NB4 (cell line): ENCODE measurements around the gene LRP1B.

Source experiments
- POLR2A ChIP-seq: IDR thresholded peaks from 2 replicates; pipeline ENCODE4 v1.6.1; 2011; ENCODE audit warnings: mild to moderate bottlenecking; ENCODE audit not compliant: insufficient read length; ENCODE audit errors: extremely low read depth
- TF ChIP-seq, protein P1 (sequence below): IDR thresholded peaks from one replicate; pipeline ENCODE4 v1.5.1; 2012; ENCODE audit warnings: low read depth, low read length
- TF ChIP-seq, protein P2 (sequence below): IDR thresholded peaks from 2 replicates; pipeline ENCODE4 v1.6.1; 2011; ENCODE audit warnings: low read depth, low read length

- TF ChIP-seq, protein P1, sequence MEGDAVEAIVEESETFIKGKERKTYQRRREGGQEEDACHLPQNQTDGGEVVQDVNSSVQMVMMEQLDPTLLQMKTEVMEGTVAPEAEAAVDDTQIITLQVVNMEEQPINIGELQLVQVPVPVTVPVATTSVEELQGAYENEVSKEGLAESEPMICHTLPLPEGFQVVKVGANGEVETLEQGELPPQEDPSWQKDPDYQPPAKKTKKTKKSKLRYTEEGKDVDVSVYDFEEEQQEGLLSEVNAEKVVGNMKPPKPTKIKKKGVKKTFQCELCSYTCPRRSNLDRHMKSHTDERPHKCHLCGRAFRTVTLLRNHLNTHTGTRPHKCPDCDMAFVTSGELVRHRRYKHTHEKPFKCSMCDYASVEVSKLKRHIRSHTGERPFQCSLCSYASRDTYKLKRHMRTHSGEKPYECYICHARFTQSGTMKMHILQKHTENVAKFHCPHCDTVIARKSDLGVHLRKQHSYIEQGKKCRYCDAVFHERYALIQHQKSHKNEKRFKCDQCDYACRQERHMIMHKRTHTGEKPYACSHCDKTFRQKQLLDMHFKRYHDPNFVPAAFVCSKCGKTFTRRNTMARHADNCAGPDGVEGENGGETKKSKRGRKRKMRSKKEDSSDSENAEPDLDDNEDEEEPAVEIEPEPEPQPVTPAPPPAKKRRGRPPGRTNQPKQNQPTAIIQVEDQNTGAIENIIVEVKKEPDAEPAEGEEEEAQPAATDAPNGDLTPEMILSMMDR: no peak
- no peak for TF ChIP-seq POLR2A
- TF ChIP-seq, protein P2, sequence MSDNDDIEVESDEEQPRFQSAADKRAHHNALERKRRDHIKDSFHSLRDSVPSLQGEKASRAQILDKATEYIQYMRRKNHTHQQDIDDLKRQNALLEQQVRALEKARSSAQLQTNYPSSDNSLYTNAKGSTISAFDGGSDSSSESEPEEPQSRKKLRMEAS: no peak
Observed at GRCh38 chr2:140916410-140916809, 1214.4 kb downstream of the LRP1B start.
